AG04449 (cell line): ENCODE results near the gene TMC1.

Source experiments
- CTCF ChIA-PET: fragments of 350-600 bp; formaldehyde crosslinking; extraction: SDS; loops from one replicate; lab custom pipeline; 2021; ENCODE audit warnings: antibody characterized with exemption; lab: Yijun Ruan, JAX
- POLR2A ChIA-PET: fragments of 400-600, 350-600 bp; formaldehyde crosslinking; extraction: SDS; loops from one replicate; lab custom pipeline; 2020; ENCODE audit warnings: antibody characterized with exemption, inconsistent platforms; lab: Yijun Ruan, JAX
- DNase-seq: peaks from one replicate; pipeline ENCODE4 v3.0.0-alpha.2; 2010; ENCODE audit warnings: low read depth, low spot score
- H3K4me3 ChIP-seq: 2 replicates; pipeline ENCODE4 v1.5.1; 2011; ENCODE audit warnings: low read depth, mild to moderate bottlenecking, control low read depth, low read length
- CTCF ChIP-seq: IDR thresholded peaks from one replicate; pipeline ENCODE4 v1.5.1; 2011; ENCODE audit warnings: mild to moderate bottlenecking, moderate library complexity, low read length, control low read depth, inconsistent platforms; ENCODE audit not compliant: insufficient read depth; ENCODE audit errors: missing control alignments

Gene TMC1

GRCh38 chr9:72542917-72543316 lies 21.5 kb downstream of the TMC1 start:
- no peak for TF ChIP-seq CTCF
- CTCF ChIA-PET: interaction anchor here (1.4 kb wide), 1 partner anchor 250 kb away, joined by 3 read pairs; no protein-coding TSS in a partner anchor
- POLR2A ChIA-PET: interaction anchor here (1.3 to 1.6 kb wide), 2 partner anchors 11 to 178 kb away, joined by 8 read pairs; partner anchors contain the start of gene ZFAND5
- DNase-seq: no peak
- H3K4me3 ChIP-seq: no peak overlapping the region

GRCh38 chr9:72551306-72551705 lies 29.9 kb downstream of the TMC1 start:
- CTCF ChIA-PET: interaction anchor here (0.7 kb wide), 1 partner anchor 43 kb away, joined by 3 read pairs; no protein-coding TSS in a partner anchor
- no peak for DNase-seq
- TF ChIP-seq CTCF: no peak
- POLR2A ChIA-PET: no interaction called here
- no peak overlapping the region for H3K4me3 ChIP-seq

GRCh38 chr9:72552356-72552755 lies 30.9 kb downstream of the TMC1 start:
- CTCF ChIA-PET: no interaction called here
- no peak for TF ChIP-seq CTCF
- H3K4me3 ChIP-seq: no peak overlapping the region
- no peak for DNase-seq
- POLR2A ChIA-PET: no interaction called here

- POLR2A ChIA-PET: interaction anchor here (0.5 to 2.1 kb wide), 12 partner anchors 12 to 198 kb away, joined by 3 to 21 read pairs (median 3); partner anchors contain the start of gene ZFAND5
- no peak for TF ChIP-seq CTCF
- H3K4me3 ChIP-seq: no peak overlapping the region
- peak; percentile 98 for DNase-seq
- CTCF ChIA-PET: interaction anchor here (1.0 to 2.4 kb wide), 5 partner anchors 10 to 198 kb away, joined by 3 to 14 read pairs (median 4); no protein-coding TSS in a partner anchor
Measured at GRCh38 chr9:72554221-72554641, 32.8 kb downstream of the TMC1 start.

- H3K4me3 ChIP-seq: no peak overlapping the region
- ChIA-PET POLR2A (interaction anchor here (1.1 kb wide), 1 partner anchor 193 kb away, joined by 3 read pairs; the partner anchor contains the start of gene ZFAND5), CTCF (no interaction called here)
- no peak for TF ChIP-seq CTCF
- peak; percentile 70 for DNase-seq
Measured at GRCh38 chr9:72557549-72557948, 36.1 kb downstream of the TMC1 start.

- ChIA-PET CTCF (interaction anchor here (1.2 kb wide), 1 partner anchor 32 kb away, joined by 3 read pairs; no protein-coding TSS in a partner anchor), POLR2A (no interaction called here)
- DNase-seq: no peak
- no peak for TF ChIP-seq CTCF
- no peak overlapping the region for H3K4me3 ChIP-seq
Measured at GRCh38 chr9:72560086-72560485, 38.7 kb downstream of the TMC1 start.
